A549 (cell line): ENCODE data around the gene CHRNA4. TPM values are rescaled to one million over a fixed set of nuclear protein-coding genes. Genes with fewer than 3 reads are reported as not detected.

ENCODE experiments used
- ATAC-seq, 2 experiments: fragments of 200-7000 bp in 1 of 2; fragments of >200 bp in 1 of 2; cut with Nextera tagmentation in 1 of 2; cut with Tn5 transposase in 1 of 2; 3 replicates each; pipeline versions ENCODE4 v1.8.0 to v1.9.1; 2018 to 2020; ENCODE audit warnings: mild to moderate bottlenecking in 1 of 2, moderate library complexity in 1 of 2
- CTCF ChIA-PET: fragments of 300-600 bp; sonication (Branson Sonifier 250); formaldehyde crosslinking; extraction: SDS; loops from one replicate; lab custom pipeline; 2021; ENCODE audit warnings: antibody characterized with exemption, inconsistent platforms; lab: Yijun Ruan, JAX
- POLR2A ChIA-PET: fragments of 350-600 bp; formaldehyde crosslinking; extraction: SDS; loops from one replicate; lab custom pipeline; 2021; ENCODE audit warnings: antibody characterized with exemption, inconsistent platforms; lab: Yijun Ruan, JAX
- DNase-seq, 2 experiments: peaks; one replicate each; pipeline versions ENCODE4 v3.0.0 to v3.0.0-alpha.2; 2011 to 2016; ENCODE audit warnings: low read depth in 1 of 2, low spot score in 1 of 2
- FAIRE-seq: peaks from 2 replicates; lab custom pipeline; 2011; peaks lifted over from hg19 to GRCh38; lab: Jason Lieb, UNC
- H3K27ac ChIP-seq, 2 experiments: fragments of >200 bp; sonication (Bioruptor Twin); formaldehyde crosslinking; 3 replicates each; pipeline ENCODE4 v1.5.1; 2016 to 2017
- H3K4me1 ChIP-seq: fragments of >200 bp; sonication (Bioruptor Twin); formaldehyde crosslinking; 3 replicates; pipeline ENCODE4 v1.6.1; 2016
- H3K4me2 ChIP-seq: fragments of >200 bp; sonication (Bioruptor Twin); formaldehyde crosslinking; 3 replicates; pipeline ENCODE4 v1.6.1; 2016
- H3K4me3 ChIP-seq: fragments of >200 bp; sonication (Bioruptor Twin); formaldehyde crosslinking; 3 replicates; pipeline ENCODE4 v1.5.1; 2016
- H3K9me3 ChIP-seq: fragments of >200 bp; sonication (Bioruptor Twin); formaldehyde crosslinking; 3 replicates; pipeline ENCODE4 v1.6.1; 2016
- BCL3 ChIP-seq: fragments of >200 bp; sonication (Bioruptor Twin); formaldehyde crosslinking; IDR thresholded peaks from 3 replicates; pipeline ENCODE4 v1.6.1; 2016
- CBX8 ChIP-seq: fragments of 200-600 bp; sonication (generic); IDR thresholded peaks from 2 replicates; pipeline ENCODE4 v1.6.1; 2016
- CTCF ChIP-seq: fragments of >200 bp; sonication (Bioruptor Twin); formaldehyde crosslinking; IDR thresholded peaks from 3 replicates; pipeline ENCODE4 v1.5.1; 2016
- E2F6 ChIP-seq: IDR thresholded peaks from 2 replicates; pipeline ENCODE4 v1.6.1; 2012; ENCODE audit warnings: low read depth, borderline replicate concordance
- EHMT2 ChIP-seq: fragments of 200-600 bp; sonication (generic); IDR thresholded peaks from 2 replicates; pipeline ENCODE4 v1.6.1; 2016; ENCODE audit warnings: antibody characterized with exemption, low read depth, mild to moderate bottlenecking, moderate library complexity
- FOSL2 ChIP-seq, 2 experiments: fragments of 450-650 bp in 1 of 2; fragments of >200 bp in 1 of 2; sonication (Bioruptor Twin) in 1 of 2; formaldehyde crosslinking; IDR thresholded peaks; 2 replicates each; pipeline versions ENCODE4 v1.5.0 to v1.6.1; 2016 to 2020; ENCODE audit warnings: mild to moderate bottlenecking in 1 of 2, moderate library complexity in 1 of 2
- HOXA7 ChIP-seq: fragments of 250-450 bp; sonication (Bioruptor Pico); IDR thresholded peaks from 2 replicates; pipeline ENCODE4 v1.5.0; 2020; ENCODE audit warnings: mild to moderate bottlenecking, moderate library complexity
- HOXB5 ChIP-seq: fragments of 250-450 bp; sonication (Bioruptor Pico); IDR thresholded peaks from 2 replicates; pipeline ENCODE4 v1.5.0; 2020; ENCODE audit warnings: mild to moderate bottlenecking, moderate library complexity
- POLR2AphosphoS2 ChIP-seq: conservative IDR thresholded peaks from 2 replicates; pipeline ENCODE4 v1.6.1; 2012; ENCODE audit warnings: low read length, improper control_type of control experiment, inconsistent platforms
- RAD21 ChIP-seq, 2 experiments: fragments of >200 bp in 1 of 2; sonication (Bioruptor Twin) in 1 of 2; formaldehyde crosslinking in 1 of 2; IDR thresholded peaks in 1 of 2; conservative IDR thresholded peaks in 1 of 2; 2 replicates in 1 of 2; 3 replicates in 1 of 2; pipeline ENCODE4 v1.6.1; 2012 to 2018; ENCODE audit warnings: inconsistent platforms in 1 of 2
- TFCP2L1 ChIP-seq: fragments of 250-450 bp; sonication (Bioruptor Pico); IDR thresholded peaks from 2 replicates; pipeline ENCODE4 v1.5.0; 2021; ENCODE audit warnings: mild to moderate bottlenecking
- TP53 ChIP-seq: fragments of 250-450 bp; sonication (Bioruptor Pico); IDR thresholded peaks from 2 replicates; pipeline ENCODE4 v1.5.0; 2021; ENCODE audit warnings: mild to moderate bottlenecking, moderate library complexity
- ZFP36 ChIP-seq: fragments of 450-650 bp; IDR thresholded peaks from 2 replicates; pipeline ENCODE4 v1.6.1; 2014; ENCODE audit warnings: borderline replicate concordance; ENCODE audit not compliant: partially characterized antibody
- ZNF302 ChIP-seq: fragments of 250-450 bp; sonication (Bioruptor Pico); IDR thresholded peaks from 2 replicates; pipeline ENCODE4 v1.9.0; 2021; ENCODE audit warnings: inconsistent platforms, mild to moderate bottlenecking, moderate library complexity
- WGBS: methylation state at CpG from one replicate; pipeline ENCODE4 v1.1.6; 2017; ENCODE audit errors: missing lambda C conversion rate; 5-methylcytosine and 5-hydroxymethylcytosine counted together
- polyA plus RNA-seq, 4 experiments: library from polyadenylated mRNA; depleted of rRNA in 3 of 4; stranded (reverse); fragments of >200 nt; fragmentation: RNase III in 1 of 4; extraction: RNeasy Plus Mini Kit Qiagen cat#74134 plus additional on column Dnase treatment in 1 of 4; gene quantifications; 2 replicates in 3 of 4; 3 replicates in 1 of 4; pipeline ENCODE4 v1.2.3, GENCODE V29; 2011 to 2017

The CHRNA4 gene
- polyA plus RNA-seq, 2 of the 4 experiments (the other 2 are of a cell fraction): 0.03 to 0.23 TPM

GRCh38 chr20:63296531-63297299 lies 64.4 kb downstream of the CHRNA4 start (continued):
- no peak for TF ChIP-seq TP53 (CRISPR knock-in tag)

- Histone ChIP-seq H3K27ac (no peak overlapping the region), H3K4me1 (peaks cover 17% of the 10 kb centered on the region; the same call in 2 of the 3 replicates), H3K9me3 (peaks cover 2% of the 10 kb centered on the region; the same call in 1 of the 3 replicates), H3K4me2 (no peak overlapping the region), H3K4me3 (no peak overlapping the region)
- CTCF ChIA-PET: interaction anchor here (0.6 to 30.4 kb wide), 7 partner anchors 13 to 678 kb away, joined by 3 to 401 read pairs (median 4); no protein-coding TSS in a partner anchor
- ATAC-seq (no peak; a peak in 1 of 6 replicates), DNase-seq (no peak)
- POLR2A ChIA-PET: no interaction called here
- WGBS: 69% methylated on average over 18 of the region's 20 CpGs
- TF ChIP-seq HOXA7 (CRISPR knock-in tag): no peak
- no peak for TF ChIP-seq POLR2AphosphoS2
- TF ChIP-seq TP53 (CRISPR knock-in tag): no peak
- TF ChIP-seq E2F6: no peak
- TF ChIP-seq, all 56 proteins: peak for 0
- FAIRE-seq: no peak
Measured at GRCh38 chr20:63295846-63296245, 65.3 kb downstream of the CHRNA4 start.

- peak in 1 of 2 experiments; percentile 4; a peak in 3 of 6 replicates for ATAC-seq
- ChIA-PET CTCF (interaction anchor here (1.3 to 30.4 kb wide), 5 partner anchors 14 to 679 kb away, joined by 4 to 401 read pairs (median 7); no protein-coding TSS in a partner anchor), POLR2A (no interaction called here)
Measured at GRCh38 chr20:63295422-63295821, 65.7 kb downstream of the CHRNA4 start.

More at GRCh38 chr20:63295422-63295821, 65.7 kb downstream of the CHRNA4 start:
- peaks cover 21% of the 10 kb centered on the region; the same call in 2 of the 3 replicates for H3K4me1 ChIP-seq
- H3K27ac ChIP-seq: no peak overlapping the region
- H3K4me2 ChIP-seq: no peak overlapping the region
- H3K9me3 ChIP-seq: no peaks in the 10 kb centered on the region
- H3K4me3 ChIP-seq: no peak overlapping the region
- no peak for DNase-seq
- WGBS: 42% methylated on average over 17 of the region's 17 CpGs
- TF ChIP-seq TFCP2L1 (CRISPR knock-in tag) (no peak), ZFP36 (no peak), BCL3 (no peak), ZNF302 (CRISPR knock-in tag) (no peak), HOXB5 (CRISPR knock-in tag) (no peak), RAD21 (conservative IDR thresholded peaks at IDR 0.05 in 1 of 2, IDR thresholded peaks at IDR 0.05 in 1 of 2) (0 out of 5 replicates have a peak, but pooled peaks of 1 of the 2 experiments have one; percentile 11), FOSL2 (IDR thresholded peaks at IDR 0.05) (no peak), FOSL2 (CRISPR knock-in tag; IDR thresholded peaks at IDR 0.05) (no peak), EHMT2 (no peak), CTCF (peak; percentile 21; the same call in 2 of the 3 replicates), CBX8 (no peak)
- no peak for FAIRE-seq
